ENCODE results near the gene COX7A2. TPM values are rescaled to one million over a fixed set of nuclear protein-coding genes. Genes with fewer than 3 reads are reported as not detected.

Gene COX7A2, protein sequence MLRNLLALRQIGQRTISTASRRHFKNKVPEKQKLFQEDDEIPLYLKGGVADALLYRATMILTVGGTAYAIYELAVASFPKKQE
- 1,000 to 10,000 TPM in 2 of 4 donors, 100 to 1,000 TPM in 2; 214 to 1,298 (median 910) TPM for polyA plus RNA-seq
- long read RNA-seq, donor 1, transcript COX7A2-206 (3 exons, 325 nt) = minor isoform, 12 of 738 reads
- long read RNA-seq, donor 1, transcript COX7A2-207 (2 exons, 914 nt) = minor isoform, 6 of 738 reads
- long read RNA-seq, donor 1, transcript COX7A2-202 (4 exons, 773 nt) = major isoform, 649 of 738 reads
- long read RNA-seq, donor 1, partial matches to known transcripts = 53 of 738 reads
- long read RNA-seq, donor 1, other reads (novel, unspliced or antisense) = 15 of 738 reads
- long read RNA-seq, donor 2, transcript COX7A2-202 (4 exons, 773 nt) = major isoform, 162 of 184 reads
- long read RNA-seq, donor 2, partial matches to known transcripts = 16 of 184 reads
- long read RNA-seq, donor 2, other reads (novel, unspliced or antisense) = 0 of 184 reads
- long read RNA-seq, donor 3, transcript COX7A2-202 (4 exons, 773 nt) = major isoform, 228 of 281 reads
- long read RNA-seq, donor 3, partial matches to known transcripts = 49 of 281 reads
- long read RNA-seq, donor 3, other reads (novel, unspliced or antisense) = 0 of 281 reads
- long read RNA-seq, donor 4, transcript COX7A2-202 (4 exons, 773 nt) = major isoform, 12 of 12 reads
- long read RNA-seq, donor 4, partial matches to known transcripts = 0 of 12 reads
- long read RNA-seq, donor 4, other reads (novel, unspliced or antisense) = 0 of 12 reads
- long read RNA-seq, donor 5, transcript COX7A2-202 (4 exons, 773 nt) = major isoform, 64 of 74 reads
- long read RNA-seq, donor 5, partial matches to known transcripts = 6 of 74 reads
- long read RNA-seq, donor 5, other reads (novel, unspliced or antisense) = 0 of 74 reads
- long read RNA-seq, donor 6, transcript COX7A2-202 (4 exons, 773 nt) = major isoform, 220 of 251 reads
- long read RNA-seq, donor 6, partial matches to known transcripts = 25 of 251 reads
- long read RNA-seq, donor 6, other reads (novel, unspliced or antisense) = 0 of 251 reads
- long read RNA-seq, donor 7, transcript COX7A2-202 (4 exons, 773 nt) = major isoform, 622 of 716 reads
- long read RNA-seq, donor 7, partial matches to known transcripts = 70 of 716 reads
- long read RNA-seq, donor 7, other reads (novel, unspliced or antisense) = 13 of 716 reads
- long read RNA-seq, donor 8, transcript COX7A2-202 (4 exons, 773 nt) = major isoform, 21 of 22 reads
- long read RNA-seq, donor 8, partial matches to known transcripts = 0 of 22 reads
- long read RNA-seq, donor 8, other reads (novel, unspliced or antisense) = 0 of 22 reads
- long read RNA-seq, donor 9, transcript COX7A2-202 (4 exons, 773 nt) = major isoform, 68 of 74 reads
- long read RNA-seq, donor 9, partial matches to known transcripts = 5 of 74 reads
- long read RNA-seq, donor 9, other reads (novel, unspliced or antisense) = 0 of 74 reads
- long read RNA-seq, donor 10, transcript COX7A2-206 (3 exons, 325 nt) = minor isoform, 7 of 493 reads
- long read RNA-seq, donor 10, transcript COX7A2-202 (4 exons, 773 nt) = major isoform, 439 of 493 reads
- long read RNA-seq, donor 10, partial matches to known transcripts = 39 of 493 reads
- long read RNA-seq, donor 10, other reads (novel, unspliced or antisense) = 5 of 493 reads

DNA sequence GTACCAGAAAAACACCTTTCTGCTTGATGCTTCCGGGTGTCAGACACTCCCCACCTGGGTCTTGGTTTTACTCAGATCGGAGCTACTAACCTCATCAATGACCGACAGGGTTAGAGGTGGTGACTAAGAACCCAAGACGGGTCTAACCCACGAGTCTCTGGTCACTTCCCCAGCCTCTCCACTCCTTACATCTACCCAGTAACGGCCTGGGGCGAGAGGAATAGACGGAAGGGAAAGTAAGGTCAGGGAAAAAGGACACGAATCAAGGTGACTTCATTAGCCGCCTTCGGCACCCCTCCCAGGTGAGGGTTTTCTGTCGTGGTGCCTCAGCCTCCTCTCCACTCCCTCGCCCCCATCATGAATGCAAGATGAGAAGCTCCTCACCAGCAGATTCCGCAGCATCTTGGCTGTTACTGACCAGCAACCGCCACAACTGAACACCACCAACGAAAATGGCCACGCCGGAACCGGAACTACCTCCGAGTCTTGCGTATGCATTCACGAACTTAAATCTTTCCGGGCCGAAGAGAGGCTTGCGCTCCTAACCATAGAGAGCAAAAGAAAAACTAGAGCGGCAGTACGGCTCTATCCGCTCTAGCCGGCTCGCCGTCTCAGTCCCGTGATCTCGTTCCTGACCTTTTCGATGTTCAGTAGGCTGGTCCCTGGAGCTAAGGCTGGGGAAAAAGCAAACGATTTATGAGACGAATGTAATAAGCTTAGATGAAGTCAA is at the start of gene COX7A2:
Gene COX7A2 (minus strand): TSS at position 469 of the 730 bp plus-strand sequence. CDS start 67 bp downstream, at position 402.
- H3K27ac ChIP-seq (ENCODE audit: low read depth in 1 of 3, low read length in 2 of 3) = peak within 1 kb of the TSS; percentile 92 to 98 (median 92)
- peaks cover 0 to 3% (median 2%) of the 10 kb centered on the region in 3 donors for H3K4me1 ChIP-seq (ENCODE audit: control insufficient read depth in 3 of 3, insufficient read depth in 2 of 3, low read depth in 1 of 3, low read length in 2 of 3)
- DNase-seq (peak; percentile 96 to 98), FAIRE-seq (peak; percentile 30)
- WGBS, 3 donors = 0 to 1% (median 0%) methylated on average over 36 of the region's 36 CpGs
- H3K4me3 ChIP-seq (ENCODE audit: low read depth in 1 of 3, low read length in 3 of 3) = peak within 1 kb of the TSS; percentile 65 to 87 (median 80)
- no peaks in the 10 kb centered on the region for H3K27me3 ChIP-seq (ENCODE audit: control insufficient read depth in 3 of 3, insufficient read depth in 3 of 3, low read length in 3 of 3)
- no peaks in the 10 kb centered on the region for H3K9me3 ChIP-seq (ENCODE audit: control insufficient read depth in 2 of 2, insufficient read depth in 1 of 2, low read depth in 1 of 2, low read length in 1 of 2)
- peaks cover 3 to 11% (median 4%) of the 10 kb centered on the region in 3 donors for H3K36me3 ChIP-seq (ENCODE audit: control insufficient read depth in 3 of 3, insufficient read depth in 2 of 3, low read depth in 1 of 3, low read length in 3 of 3)

DNA sequence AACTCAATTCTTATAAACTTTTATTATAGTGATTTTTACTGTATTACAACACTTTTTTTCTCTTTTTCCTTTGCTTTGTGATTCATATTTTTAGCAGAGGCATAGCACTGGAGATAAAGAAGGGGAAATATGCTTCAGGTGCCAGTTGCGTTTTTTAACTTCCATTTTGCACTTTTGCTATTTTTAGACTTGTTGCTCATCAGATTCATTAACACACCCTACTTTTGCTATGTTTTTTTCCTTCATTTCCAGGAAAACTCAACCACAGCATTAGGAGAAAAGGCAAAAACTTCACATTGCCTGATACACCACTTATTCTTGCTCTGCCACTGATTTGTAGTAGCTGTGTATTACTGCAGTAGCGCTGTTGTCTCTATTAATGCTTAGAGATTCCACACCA is 49.0 kb upstream of the COX7A2 start:
- FAIRE-seq (no peak), DNase-seq (no peak)
- Histone ChIP-seq H3K4me3 (ENCODE audit: low read depth in 1 of 3, low read length in 3 of 3) (no peak overlapping the region), H3K27me3 (ENCODE audit: control insufficient read depth in 3 of 3, insufficient read depth in 3 of 3, low read length in 3 of 3) (no peaks in the 10 kb centered on the region), H3K4me1 (ENCODE audit: control insufficient read depth in 3 of 3, insufficient read depth in 2 of 3, low read depth in 1 of 3, low read length in 2 of 3) (no peaks in the 10 kb centered on the region), H3K9me3 (ENCODE audit: control insufficient read depth in 2 of 2, insufficient read depth in 1 of 2, low read depth in 1 of 2, low read length in 1 of 2) (no peaks in the 10 kb centered on the region), H3K27ac (ENCODE audit: low read depth in 1 of 3, low read length in 2 of 3) (no peak overlapping the region), H3K36me3 (ENCODE audit: control insufficient read depth in 3 of 3, insufficient read depth in 2 of 3, low read depth in 1 of 3, low read length in 3 of 3) (peaks cover 0 to 2% (median 0%) of the 10 kb centered on the region in 3 donors)
- WGBS, 3 donors = 92 to 98% (median 97%) methylated on average over 2 of the region's 2 CpGs

DNA sequence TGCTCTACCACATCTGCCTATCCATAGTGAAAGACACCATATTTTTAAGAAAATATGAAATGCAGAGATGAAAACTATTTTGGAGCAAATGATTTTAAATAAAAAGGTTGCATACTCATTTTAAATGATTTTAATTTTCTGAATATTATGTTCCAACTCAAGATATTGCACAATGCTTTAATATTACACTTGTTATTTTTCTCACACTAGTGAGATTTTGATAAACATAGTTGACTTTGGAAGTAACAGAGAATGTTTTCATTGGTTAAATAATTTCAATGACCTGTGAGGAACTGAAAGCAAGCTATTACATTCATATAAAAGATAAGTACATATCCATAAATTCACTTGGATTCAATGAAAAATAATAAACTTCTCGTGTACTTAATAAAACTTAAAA is 48.1 kb upstream of the COX7A2 start:
- H3K4me3 ChIP-seq (ENCODE audit: low read depth in 1 of 3, low read length in 3 of 3) = no peak overlapping the region
- no peak overlapping the region for H3K27ac ChIP-seq (ENCODE audit: low read depth in 1 of 3, low read length in 2 of 3)
- H3K27me3 ChIP-seq (ENCODE audit: control insufficient read depth in 3 of 3, insufficient read depth in 3 of 3, low read length in 3 of 3) = no peaks in the 10 kb centered on the region
- no peaks in the 10 kb centered on the region for H3K9me3 ChIP-seq (ENCODE audit: control insufficient read depth in 2 of 2, insufficient read depth in 1 of 2, low read depth in 1 of 2, low read length in 1 of 2)
- DNase-seq (no peak), FAIRE-seq (no peak)
- 69 to 86% (median 81%) methylated on average over 1 of the region's 1 CpG for whole genome bisulfite sequencing, 3 donors
- peaks cover 0 to 2% (median 0%) of the 10 kb centered on the region in 3 donors for H3K36me3 ChIP-seq (ENCODE audit: control insufficient read depth in 3 of 3, insufficient read depth in 2 of 3, low read depth in 1 of 3, low read length in 3 of 3)
- no peaks in the 10 kb centered on the region for H3K4me1 ChIP-seq (ENCODE audit: control insufficient read depth in 3 of 3, insufficient read depth in 2 of 3, low read depth in 1 of 3, low read length in 2 of 3)

DNA sequence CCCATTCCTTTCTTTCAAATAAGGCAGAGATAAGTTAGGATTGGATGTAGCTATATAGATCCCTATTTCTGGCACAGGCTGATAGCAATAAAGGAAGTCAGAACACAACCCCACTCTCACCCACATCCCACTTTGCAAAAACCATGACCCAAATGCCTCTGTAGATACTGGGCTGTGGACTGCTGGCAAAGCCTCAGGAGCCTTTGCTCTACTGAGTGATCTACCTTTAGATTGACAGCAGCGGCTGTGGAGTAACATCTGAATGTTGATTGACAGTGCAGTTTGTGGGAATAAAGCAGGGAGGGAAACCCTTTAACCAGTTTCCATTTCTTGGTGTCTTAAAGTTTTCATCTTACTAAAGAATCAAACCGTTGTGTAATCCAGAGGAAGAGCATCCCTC is 47.7 kb upstream of the COX7A2 start:
- Histone ChIP-seq H3K27ac (ENCODE audit: low read depth in 1 of 3, low read length in 2 of 3) (no peak overlapping the region), H3K27me3 (ENCODE audit: control insufficient read depth in 3 of 3, insufficient read depth in 3 of 3, low read length in 3 of 3) (no peaks in the 10 kb centered on the region), H3K4me3 (ENCODE audit: low read depth in 1 of 3, low read length in 3 of 3) (no peak overlapping the region), H3K36me3 (ENCODE audit: control insufficient read depth in 3 of 3, insufficient read depth in 2 of 3, low read depth in 1 of 3, low read length in 3 of 3) (peaks cover 0 to 2% (median 0%) of the 10 kb centered on the region in 3 donors), H3K9me3 (ENCODE audit: control insufficient read depth in 2 of 2, insufficient read depth in 1 of 2, low read depth in 1 of 2, low read length in 1 of 2) (no peaks in the 10 kb centered on the region), H3K4me1 (ENCODE audit: control insufficient read depth in 3 of 3, insufficient read depth in 2 of 3, low read depth in 1 of 3, low read length in 2 of 3) (no peaks in the 10 kb centered on the region)
- FAIRE-seq (no peak), DNase-seq (no peak)
- WGBS, 3 donors = 81 to 89% (median 84%) methylated on average over 2 of the region's 2 CpGs

DNA sequence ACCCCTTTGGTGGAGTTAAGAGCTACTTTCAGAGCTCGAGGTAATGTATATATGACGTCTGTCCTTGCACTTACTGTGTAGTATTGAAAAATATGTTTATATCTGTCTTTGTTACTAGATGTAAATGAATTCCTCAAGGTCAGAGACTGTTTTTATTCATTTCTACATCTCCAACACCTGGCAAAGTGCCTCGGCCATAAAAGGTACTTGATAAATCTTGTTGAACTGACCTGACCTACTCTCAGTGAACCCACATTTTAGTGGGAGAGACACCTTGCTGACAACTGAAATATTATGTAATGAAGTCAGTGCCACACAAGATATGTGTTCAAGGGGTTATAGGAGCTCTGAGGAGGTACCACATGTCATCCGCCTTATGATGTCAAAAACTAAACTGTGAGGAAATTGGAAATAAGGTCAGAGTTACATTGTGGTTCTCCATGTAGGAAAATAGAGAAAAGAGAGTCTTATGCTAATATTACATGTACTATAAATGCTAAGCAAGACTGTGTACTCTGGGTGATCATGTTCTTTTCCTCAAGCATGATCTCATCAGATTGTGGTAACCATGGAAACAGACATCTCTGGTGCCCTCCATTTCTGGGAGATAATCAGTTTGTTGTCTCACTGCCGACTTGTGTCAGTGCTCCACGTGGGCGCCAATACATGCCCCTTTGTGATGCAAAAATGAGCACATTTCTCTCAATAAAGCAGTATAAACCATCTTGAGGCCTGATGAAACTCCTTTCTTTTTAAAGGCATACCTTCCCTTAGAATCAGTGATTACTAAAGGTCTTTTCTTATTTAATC is 46.7 kb upstream of the COX7A2 start:
- FAIRE-seq (no peak), DNase-seq (no peak)
- no peak overlapping the region for H3K4me3 ChIP-seq (ENCODE audit: low read depth in 1 of 3, low read length in 3 of 3)
- H3K9me3 ChIP-seq (ENCODE audit: control insufficient read depth in 2 of 2, insufficient read depth in 1 of 2, low read depth in 1 of 2, low read length in 1 of 2) = no peaks in the 10 kb centered on the region
- 68 to 72% (median 71%) methylated on average over 7 of the region's 7 CpGs for WGBS, 3 donors
- H3K4me1 ChIP-seq (ENCODE audit: control insufficient read depth in 3 of 3, insufficient read depth in 2 of 3, low read depth in 1 of 3, low read length in 2 of 3) = peaks cover 0 to 3% (median 0%) of the 10 kb centered on the region in 3 donors
- H3K36me3 ChIP-seq (ENCODE audit: control insufficient read depth in 3 of 3, insufficient read depth in 2 of 3, low read depth in 1 of 3, low read length in 3 of 3) = peaks cover 0 to 2% (median 0%) of the 10 kb centered on the region in 3 donors
- no peaks in the 10 kb centered on the region for H3K27me3 ChIP-seq (ENCODE audit: control insufficient read depth in 3 of 3, insufficient read depth in 3 of 3, low read length in 3 of 3)
- H3K27ac ChIP-seq (ENCODE audit: low read depth in 1 of 3, low read length in 2 of 3) = no peak overlapping the region

DNA sequence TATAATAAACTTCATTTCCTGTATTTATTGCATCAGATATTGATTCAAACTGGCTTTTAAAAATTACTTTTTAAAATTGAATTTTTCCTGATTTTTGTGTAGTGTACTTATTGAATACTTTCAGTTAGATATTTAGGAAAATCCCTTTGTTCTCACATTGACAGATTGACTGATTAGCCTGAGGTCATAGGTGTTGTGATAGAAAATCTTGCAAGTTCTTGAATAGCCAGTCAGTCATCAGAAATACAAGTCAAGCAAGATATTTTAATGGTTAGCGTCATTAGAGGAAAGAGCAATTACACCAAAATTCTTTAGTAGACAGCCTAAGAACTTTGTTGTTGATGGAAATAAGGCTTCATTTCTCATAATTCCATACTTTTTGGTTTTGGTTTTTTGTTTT is 44.4 kb upstream of the COX7A2 start:
- Histone ChIP-seq H3K4me1 (ENCODE audit: control insufficient read depth in 3 of 3, insufficient read depth in 2 of 3, low read depth in 1 of 3, low read length in 2 of 3) (peaks cover 0 to 3% (median 0%) of the 10 kb centered on the region in 3 donors), H3K36me3 (ENCODE audit: control insufficient read depth in 3 of 3, insufficient read depth in 2 of 3, low read depth in 1 of 3, low read length in 3 of 3) (peaks cover 0 to 2% (median 0%) of the 10 kb centered on the region in 3 donors), H3K4me3 (ENCODE audit: low read depth in 1 of 3, low read length in 3 of 3) (no peak overlapping the region), H3K27ac (ENCODE audit: low read depth in 1 of 3, low read length in 2 of 3) (no peak overlapping the region), H3K27me3 (ENCODE audit: control insufficient read depth in 3 of 3, insufficient read depth in 3 of 3, low read length in 3 of 3) (no peaks in the 10 kb centered on the region), H3K9me3 (ENCODE audit: control insufficient read depth in 2 of 2, insufficient read depth in 1 of 2, low read depth in 1 of 2, low read length in 1 of 2) (no peaks in the 10 kb centered on the region)
- 88 to 96% (median 96%) methylated on average over 1 of the region's 1 CpG for WGBS, 3 donors
- DNase-seq (no peak), FAIRE-seq (no peak)
